GM04503 (cell line): ENCODE data around the gene ALDH3A1.

ENCODE experiments used
- DNase-seq: peaks from one replicate; pipeline ENCODE4 v3.0.0-alpha.2; 2012; ENCODE audit warnings: low read depth

ALDH3A1 gene

DNA sequence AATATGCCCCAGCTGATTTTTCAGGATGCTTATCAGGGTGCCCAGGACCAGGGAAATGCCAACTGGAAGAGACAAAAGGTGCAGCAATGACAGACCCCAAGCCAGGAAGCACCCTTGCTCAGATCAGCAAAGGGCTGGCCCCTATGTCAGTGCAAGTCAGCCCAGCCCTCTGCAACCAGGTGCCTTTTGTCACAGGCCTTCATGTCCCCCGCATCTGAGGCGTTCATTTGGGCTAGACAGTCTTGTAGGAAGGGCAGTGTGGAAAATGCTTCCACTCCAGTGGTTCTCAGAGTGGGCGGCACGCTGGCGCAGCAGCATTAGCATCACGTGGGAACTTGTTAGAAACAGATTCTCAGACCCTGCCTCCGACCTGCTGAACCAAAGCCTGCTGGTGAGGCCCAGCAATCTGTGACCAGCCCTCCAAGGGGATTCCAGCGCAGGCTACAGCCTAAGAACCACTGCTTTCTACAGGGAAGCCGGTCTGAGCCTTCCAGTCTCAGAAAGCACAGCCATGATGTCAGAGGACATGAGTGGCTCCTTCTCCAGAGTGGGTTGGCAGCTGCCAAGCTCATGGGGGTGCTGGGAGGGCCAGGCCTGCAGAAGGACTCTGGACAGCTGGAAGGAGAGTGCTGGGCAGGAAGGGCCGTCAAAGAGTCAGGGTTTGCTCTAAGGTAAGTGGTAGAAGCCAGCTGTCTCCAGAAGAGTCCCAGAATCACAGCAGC is 44.8 kb downstream of the ALDH3A1 start:
- DNase-seq = no peak

GRCh38 chr17:19702217-19702641 is 45.9 kb downstream of the ALDH3A1 start:
- DNase-seq = no peak
